Cardiac atrium fibroblast (primary cell): Measurements from ENCODE around the gene LMOD3. TPM values are rescaled to one million over a fixed set of nuclear protein-coding genes. Genes with fewer than 3 reads are reported as not detected.

Experiments
- total RNA-seq: library from RNA; depleted of rRNA; stranded (reverse); fragments of >200 nt; gene quantifications from 2 replicates; pipeline ENCODE4 v1.2.3, GENCODE V29; 2015

LMOD3 gene
- total RNA-seq, result not detected in 2 replicates

DNA sequence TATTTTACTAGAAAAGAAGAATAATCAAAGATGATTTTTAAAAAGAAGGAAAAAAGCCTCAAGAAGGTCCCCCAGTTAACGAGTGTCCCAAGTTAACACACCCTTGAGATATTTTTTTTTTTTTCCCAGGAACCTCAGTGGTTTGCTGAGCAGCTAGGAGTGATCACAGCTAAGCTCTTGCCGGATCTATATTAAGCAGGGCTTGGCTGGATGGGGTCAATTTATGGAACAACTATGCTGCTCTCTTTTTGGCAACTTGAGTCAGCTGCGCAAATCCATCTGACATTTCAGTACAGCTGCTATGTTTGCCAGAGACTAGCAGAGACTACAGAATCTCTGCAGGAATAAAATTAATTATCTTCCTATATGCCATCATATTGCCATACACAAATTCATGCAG, at the start of gene LMOD3:
TSS of gene LMOD3 (minus strand) at position 193 of the 400 bp plus-strand sequence. CDS start 209 bp downstream, outside the sequence.

DNA sequence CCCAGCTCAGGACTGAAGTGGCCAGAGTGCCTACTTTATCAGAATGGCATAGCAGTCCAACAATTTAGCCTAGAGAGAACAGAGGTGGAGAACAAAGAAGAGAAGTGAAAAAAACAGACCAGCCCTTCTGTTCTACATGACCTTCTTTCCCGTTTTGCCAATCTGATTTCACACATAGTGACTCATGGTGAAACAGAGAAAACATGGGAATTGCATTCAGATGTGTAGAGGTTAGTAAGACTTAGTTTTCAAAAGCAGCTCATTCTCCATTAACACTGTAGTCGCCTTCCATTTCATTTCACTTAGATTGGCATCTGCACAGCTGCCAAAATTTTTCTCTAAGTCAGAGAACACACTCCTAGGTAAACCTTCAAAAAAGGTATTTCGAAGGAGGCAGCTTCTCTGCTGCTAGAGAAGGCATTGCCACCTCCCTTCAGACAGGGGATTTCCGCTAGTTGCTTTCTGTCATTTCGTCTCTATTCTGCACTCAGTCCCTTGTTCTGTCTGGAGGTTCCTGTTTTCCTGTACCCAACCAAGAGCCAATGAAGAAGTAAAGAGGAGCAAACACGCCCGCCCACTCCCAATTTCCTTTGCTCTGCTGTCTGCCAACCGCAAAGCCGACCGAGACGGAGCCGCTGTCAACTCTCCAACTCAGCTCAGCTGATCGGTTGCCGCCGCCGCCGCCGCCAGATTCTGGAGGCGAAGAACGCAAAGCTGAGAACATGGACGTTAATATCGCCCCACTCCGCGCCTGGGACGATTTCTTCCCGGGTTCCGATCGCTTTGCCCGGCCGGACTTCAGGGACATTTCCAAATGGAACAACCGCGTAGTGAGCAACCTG, 37.8 kb downstream of the LMOD3 start, which contains the start of gene ARL6IP5:
TSS of gene ARL6IP5 (plus strand) at position 612 of the 842 bp plus-strand sequence. CDS start at position 723, 111 bp downstream.

GRCh38 chr3:69080233-69080920, 42.0 kb downstream of the LMOD3 start, which contains the start of gene UBA3:
UBA3 (minus strand) TSS chr3:69080365; CDS start chr3:69080353, 12 bp downstream.

Other genes starting within 250 kb of the LMOD3 start
- not detected in 2 replicates for gene TAFA4, start 190.0 kb downstream of the LMOD3 start, total RNA-seq
- 30.1 and 30.3 TPM in 2 replicates for gene EOGT, start 108.9 kb downstream of the LMOD3 start, total RNA-seq
- 17.7 and 20.9 TPM in 2 replicates for gene TMF1, start 70.3 kb downstream of the LMOD3 start, total RNA-seq
- gene UBA3, start 42.2 kb downstream of the LMOD3 start, total RNA-seq, result 46.9 and 50.5 TPM in 2 replicates
- gene ARL6IP5, start 37.7 kb downstream of the LMOD3 start, total RNA-seq, result 120 and 150 TPM in 2 replicates